HG03469 (cell line): ENCODE measurements around the gene OPRD1.

ENCODE experiments used
- ATAC-seq: cut with Tn5 transposase; IDR thresholded peaks from one replicate; pipeline ENCODE4 v1.9.1; 2021; ENCODE audit warnings: mild to moderate bottlenecking, moderate library complexity, moderate number of reproducible peaks; ENCODE audit not compliant: unreplicated experiment

The OPRD1 gene

GRCh38 chr1:28900562-28900961 is 88.6 kb downstream of the OPRD1 start:
- ATAC-seq: no peak

GRCh38 chr1:28902738-28903137 is 90.8 kb downstream of the OPRD1 start:
- no peak for ATAC-seq

GRCh38 chr1:28905921-28906666 is 94.1 kb downstream of the OPRD1 start:
- ATAC-seq: no peak

- ATAC-seq: no peak
Measured at GRCh38 chr1:28909198-28909597, 97.2 kb downstream of the OPRD1 start.

GRCh38 chr1:28910379-28911115 is 98.6 kb downstream of the OPRD1 start:
- no peak for ATAC-seq

GRCh38 chr1:28913786-28914227 is 101.8 kb downstream of the OPRD1 start:
- no peak for ATAC-seq

- peak; percentile 50 for ATAC-seq
Measured at GRCh38 chr1:28914228-28915030, 102.5 kb downstream of the OPRD1 start, which contains the start of gene EPB41. EPB41 (plus strand) TSS chr1:28914569; CDS start chr1:28987438, 72,869 bp downstream.

GRCh38 chr1:28915031-28915895 is 103.3 kb downstream of the OPRD1 start:
- ATAC-seq: no peak

- ATAC-seq: no peak
Measured at GRCh38 chr1:28917757-28918118, 105.8 kb downstream of the OPRD1 start.
